Motor neuron (in vitro differentiated cells): ENCODE data around the gene CDH2. TPM values are rescaled to one million over a fixed set of nuclear protein-coding genes. Genes with fewer than 3 reads are reported as not detected.
A peak's percentile ranks its signal among the peaks of the same experiment; 100 is the strongest.

ENCODE experiments used
- ATAC-seq, 8 experiments: fragments of 200-7000 bp; cut with Tn5 transposase; replicated peaks in 6 of 8; 2 replicates each; pipeline ENCODE4 v1.8.0; 2021; ENCODE audit warnings: mild to moderate bottlenecking in 8 of 8, moderate library complexity in 8 of 8
- H3K27ac ChIP-seq, 2 donors: fragments of 250-450 bp; sonication (Bioruptor Pico); 2 replicates each; pipeline ENCODE4 v1.9.0; 2021; ENCODE audit warnings: antibody characterized with exemption in 2 of 2, mild to moderate bottlenecking in 2 of 2, moderate library complexity in 1 of 2
- H3K4me1 ChIP-seq, 2 donors: fragments of 250-450 bp; sonication (Bioruptor Pico); replicated peaks in 1 of 2; 2 replicates each; pipeline ENCODE4 v1.6.1; 2021; ENCODE audit warnings: antibody characterized with exemption in 2 of 2, mild to moderate bottlenecking in 2 of 2, moderate library complexity in 1 of 2
- H3K4me3 ChIP-seq, 5 donors: fragments of 250-450 bp; sonication (Bioruptor Pico); 2 replicates each; pipeline ENCODE4 v1.9.0; 2021; ENCODE audit warnings: antibody characterized with exemption in 5 of 5, mild to moderate bottlenecking in 5 of 5, moderate library complexity in 4 of 5
- WGBS, 10 experiments: fragments of 450-650 bp; shearing (Covaris generic); methylation state at CpG; one replicate each; pipeline ENCODE4 v1.0.0; 2022; 5-methylcytosine and 5-hydroxymethylcytosine counted together
- in situ Hi-C, 9 experiments: fragments of 400-800 bp; cut with MboI; loops; one replicate each; pipeline ENCODE4 v1.15.0; 2021; ENCODE audit warnings: low sequenced_read_pairs in 9 of 9, low pct_unique_long_range_greater_than_20kb in 2 of 9; ENCODE audit not compliant: unreplicated experiment in 9 of 9
- total RNA-seq, 8 experiments: library from RNA; unstranded; fragments of 300-600 nt; gene quantifications; 2 replicates each; pipeline versions ENCODE4 v1.2.3 to v1.2.4, GENCODE V29; 2022

The CDH2 gene
- total RNA-seq, 8 experiments from 2014 or later: 0.10 to 181 (median 82.6) TPM

DNA sequence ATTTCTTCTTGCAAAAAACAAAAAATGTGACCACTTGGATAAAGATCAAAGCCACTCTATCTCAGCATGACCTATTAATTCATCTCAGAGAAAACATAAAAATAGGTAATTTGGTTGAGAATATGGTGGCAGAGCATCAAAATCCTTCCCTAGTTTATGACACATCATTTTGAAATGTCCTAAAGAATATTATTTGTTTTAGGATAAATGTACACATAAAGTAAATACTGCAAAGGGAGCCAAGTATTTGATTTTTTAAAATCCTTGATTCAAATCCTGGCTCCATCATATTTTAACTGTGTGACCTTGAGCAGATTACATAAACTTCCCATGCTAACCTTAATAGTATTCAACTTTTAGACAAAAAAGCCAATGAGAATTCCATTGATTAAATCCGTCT, 206.6 kb downstream of the CDH2 start:
- no peak for ATAC-seq
- Histone ChIP-seq H3K27ac (no peak overlapping the region), H3K4me3 (no peak overlapping the region), H3K4me1 (peaks cover 11 to 17% of the 10 kb centered on the region in 2 donors)
- WGBS, 10 experiments: 25 to 100% (median 84%) methylated on average over 1 of the region's 1 CpG; no CpG with 5 or more reads in 2 of the 10 experiments
- in situ Hi-C loops: no loop called here

- in situ Hi-C loops: no loop called here
- peak overlapping the region in 1 of 2 donors; percentile 20 for H3K27ac ChIP-seq
- ATAC-seq: no peak
- 43 to 100% (median 87%) methylated on average over 1 of the region's 1 CpG; no CpG with 5 or more reads in 2 of the 10 experiments for WGBS, 10 experiments
- no peak overlapping the region for H3K4me3 ChIP-seq
- H3K4me1 ChIP-seq: peaks cover 11 to 17% of the 10 kb centered on the region in 2 donors
These were observed 207.7 kb downstream of the CDH2 start for GRCh38 chr18:27969206-27969605.

DNA sequence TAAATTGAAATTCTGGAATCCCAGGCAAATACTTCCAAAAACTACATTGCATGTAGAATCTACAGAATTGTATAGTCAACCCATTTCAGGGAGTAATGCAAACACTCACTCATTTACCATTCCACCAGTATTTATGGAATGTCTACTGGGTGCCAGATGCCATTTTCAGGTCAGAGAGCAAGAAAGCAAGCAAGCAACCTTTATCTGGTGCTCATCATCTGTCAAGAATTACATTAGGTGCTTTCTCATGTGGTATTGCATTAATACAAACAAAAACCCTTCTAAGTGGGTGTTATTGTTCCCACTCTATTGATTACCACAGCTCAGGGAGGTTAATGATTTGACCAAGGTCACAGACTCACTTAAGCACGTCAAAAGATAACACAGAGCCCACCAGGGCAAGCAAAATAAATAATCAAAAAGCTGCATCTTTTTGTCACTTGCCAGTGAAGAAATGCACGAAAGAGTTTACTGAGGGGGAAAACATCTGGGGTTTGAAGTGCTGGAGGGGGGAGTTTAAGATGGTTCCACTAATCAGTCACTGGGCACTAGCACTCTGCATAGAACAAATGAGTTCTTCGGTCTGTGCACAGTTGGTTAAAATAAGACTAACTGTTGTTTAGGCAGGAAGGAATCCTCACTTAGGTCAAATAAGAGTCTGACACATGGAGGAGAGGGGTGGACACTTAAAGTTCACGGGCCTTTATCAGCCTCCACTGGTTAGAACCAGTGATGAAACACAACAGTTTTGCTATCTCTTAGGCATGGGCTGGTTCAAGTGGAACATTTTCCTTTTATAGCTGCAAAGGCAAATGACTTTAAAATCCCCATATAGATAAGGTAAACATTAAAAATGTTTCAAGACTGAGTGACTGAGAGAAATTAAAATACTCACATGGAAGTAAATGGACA, 208.8 kb downstream of the CDH2 start:
- ATAC-seq: peak in 3 of 8 experiments; percentile 15 to 35 (median 23)

DNA sequence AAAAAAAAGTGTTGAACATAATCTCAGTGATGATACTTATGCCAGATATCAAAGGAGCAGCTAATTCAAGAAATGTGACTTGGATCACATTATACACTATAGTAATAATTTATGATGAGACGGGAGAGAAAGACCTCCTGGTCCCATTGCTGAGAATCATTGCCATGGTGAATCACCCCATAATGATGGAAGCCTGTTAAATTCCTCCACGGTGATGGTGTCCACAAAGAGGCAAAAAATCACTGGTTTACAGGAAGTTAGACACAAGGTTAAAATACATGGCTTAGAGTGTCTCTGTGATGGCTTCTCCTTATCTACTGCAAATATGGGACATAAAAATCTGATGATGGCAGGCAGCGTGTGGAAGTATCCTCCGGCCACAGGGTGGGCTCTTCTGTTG, 210.0 kb downstream of the CDH2 start:
- H3K4me1 ChIP-seq: peaks cover 11 to 17% of the 10 kb centered on the region in 2 donors
- 51 to 100% (median 80%) methylated on average over 1 to 4 of the region's 4 CpGs; no CpG with 5 or more reads in 3 of the 10 experiments for WGBS, 10 experiments
- no peak overlapping the region for H3K27ac ChIP-seq
- in situ Hi-C loops: no loop called here
- ATAC-seq: no peak
- no peak overlapping the region for H3K4me3 ChIP-seq

More for the DNA sequence above, 208.8 kb downstream of the CDH2 start:
- peaks cover 11 to 17% of the 10 kb centered on the region in 2 donors for H3K4me1 ChIP-seq
- 3 to 50% (median 24%) methylated on average over 1 to 4 of the region's 4 CpGs; no CpG with 5 or more reads in 2 of the 10 experiments for WGBS, 10 experiments
- in situ Hi-C loops: no loop called here
- H3K4me3 ChIP-seq: no peak overlapping the region
- peak overlapping the region in 1 of 2 donors; percentile 20 for H3K27ac ChIP-seq

GRCh38 chr18:27964811-27965210, 212.1 kb downstream of the CDH2 start:
- no peak overlapping the region for H3K4me3 ChIP-seq
- H3K4me1 ChIP-seq: peaks cover 11 to 17% of the 10 kb centered on the region in 2 donors
- WGBS, 10 experiments: 0 to 67% (median 43%) methylated on average over 1 of the region's 1 CpG; no CpG with 5 or more reads in 4 of the 10 experiments
- ATAC-seq: no peak
- in situ Hi-C loops: no loop called here
- no peak overlapping the region for H3K27ac ChIP-seq

DNA sequence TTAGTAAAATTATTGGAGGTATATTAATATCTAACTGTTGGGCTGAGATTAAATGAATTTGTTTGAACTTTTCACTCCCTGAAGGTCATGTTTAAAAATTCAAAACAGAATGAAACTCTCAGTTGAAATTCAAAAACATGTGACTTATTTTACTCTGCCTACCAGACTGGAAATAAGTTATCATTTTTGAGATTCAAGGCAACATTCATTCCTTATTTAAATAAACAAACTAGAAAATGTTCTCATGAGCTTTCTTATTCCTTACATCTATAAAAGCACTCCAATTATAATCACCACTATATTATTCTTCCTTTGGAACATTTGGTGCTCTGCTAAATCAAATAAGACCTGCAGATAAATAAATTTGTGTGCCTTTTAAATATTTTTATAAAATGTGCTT, 217.8 kb downstream of the CDH2 start:
- in situ Hi-C loops: no loop called here
- no peak overlapping the region for H3K4me3 ChIP-seq
- H3K4me1 ChIP-seq: peaks cover 0 to 9% of the 10 kb centered on the region in 2 donors
- H3K27ac ChIP-seq: no peak overlapping the region
- ATAC-seq: no peak

GRCh38 chr18:27956001-27956640, 220.8 kb downstream of the CDH2 start:
- ATAC-seq: peak in 4 of 8 experiments; percentile 22 to 48 (median 40)

GRCh38 chr18:27954226-27954625, 222.7 kb downstream of the CDH2 start:
- Histone ChIP-seq H3K4me3 (no peak overlapping the region), H3K4me1 (peaks cover 9 to 21% of the 10 kb centered on the region in 2 donors), H3K27ac (no peak overlapping the region)
- ATAC-seq: peak in 1 of 8 experiments; percentile 42
- WGBS, 10 experiments: 94 to 100% (median 100%) methylated on average over 1 to 3 of the region's 3 CpGs; no CpG with 5 or more reads in 6 of the 10 experiments
- in situ Hi-C loops: no loop called here

More at GRCh38 chr18:27956001-27956640, 220.8 kb downstream of the CDH2 start:
- in situ Hi-C loops: no loop called here
- no peak overlapping the region for H3K27ac ChIP-seq
- peaks cover 7 to 15% of the 10 kb centered on the region in 2 donors for H3K4me1 ChIP-seq
- no peak overlapping the region for H3K4me3 ChIP-seq
- 52 to 100% (median 77%) methylated on average over 3 to 6 of the region's 6 CpGs; no CpG with 5 or more reads in 1 of the 10 experiments for WGBS, 10 experiments

DNA sequence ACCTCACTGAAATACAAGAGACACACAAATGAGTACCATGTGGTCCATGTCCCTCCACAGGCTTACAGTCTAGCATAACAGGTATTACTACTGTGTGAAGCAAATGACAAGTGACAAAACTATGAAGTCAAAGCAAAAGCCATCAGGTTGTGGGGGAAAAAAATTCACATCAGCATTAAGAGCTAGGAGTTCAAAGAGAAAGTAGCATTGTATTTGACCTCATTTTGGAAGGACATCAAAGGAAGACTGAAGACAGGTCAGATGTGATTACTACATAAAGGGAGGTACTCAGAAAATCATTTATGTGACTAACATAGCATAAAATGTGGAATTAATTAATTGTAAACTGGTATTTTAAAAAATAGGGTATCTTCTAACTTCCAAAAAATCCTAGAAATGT, 224.2 kb downstream of the CDH2 start:
- peaks cover 9 to 23% of the 10 kb centered on the region in 2 donors for H3K4me1 ChIP-seq
- H3K27ac ChIP-seq: no peak overlapping the region
- H3K4me3 ChIP-seq: no peak overlapping the region
- no peak for ATAC-seq
- in situ Hi-C loops: no loop called here

DNA sequence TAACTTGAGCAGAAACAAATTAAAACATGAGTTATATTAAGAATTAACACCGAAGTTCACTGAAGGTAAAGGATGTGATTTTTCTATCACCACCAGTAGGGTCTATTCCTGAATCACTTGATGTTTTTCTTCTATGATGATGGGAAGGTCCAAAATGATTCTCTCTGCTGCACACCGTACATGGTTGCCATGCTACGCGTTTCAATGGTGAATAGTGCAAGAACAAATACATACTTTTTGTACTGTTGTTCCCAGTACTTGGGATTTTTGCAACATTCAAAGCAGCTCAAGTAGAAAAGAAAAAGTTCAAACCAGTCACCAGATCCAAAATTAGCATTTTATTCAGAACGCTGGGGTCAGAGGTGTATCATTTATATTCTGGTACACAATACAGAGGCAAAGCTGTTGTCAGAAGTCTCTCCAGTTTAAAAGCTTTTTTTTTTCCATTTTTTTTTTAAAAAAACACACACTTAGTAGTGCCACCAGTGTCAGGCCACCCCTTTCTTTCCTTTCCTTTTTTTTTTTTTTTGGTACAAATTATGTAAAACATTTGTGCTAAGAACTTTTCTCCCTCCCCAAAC, 226.2 kb downstream of the CDH2 start:
- ATAC-seq: peak in 5 of 8 experiments; percentile 93 to 97 (median 95)
- in situ Hi-C loops: no loop called here
- 3 to 88% (median 10%) methylated on average over 2 to 5 of the region's 5 CpGs for WGBS, 10 experiments
- Histone ChIP-seq H3K4me1 (peaks cover 9 to 15% of the 10 kb centered on the region in 2 donors), H3K27ac (peak overlapping the region in 1 of 2 donors; percentile 19), H3K4me3 (no peak overlapping the region)

DNA sequence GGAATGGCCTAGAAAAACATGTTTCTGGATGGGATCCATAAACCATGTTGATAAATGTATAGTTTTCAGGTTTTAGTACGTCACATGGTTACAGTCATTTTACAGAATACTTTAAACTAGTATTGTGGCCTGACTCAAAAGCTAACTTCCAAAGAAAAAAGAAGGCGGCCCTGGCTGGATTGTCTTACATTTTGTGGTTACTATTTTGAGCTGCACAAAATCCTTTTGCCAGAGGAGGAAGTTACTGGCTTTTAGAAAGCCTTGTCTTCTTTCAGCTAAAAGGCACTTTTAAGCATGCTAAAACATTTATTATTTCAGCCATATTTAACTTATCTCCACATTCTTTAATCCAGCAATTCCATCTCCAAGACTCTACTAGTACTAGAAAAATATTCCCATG, 227.9 kb downstream of the CDH2 start:
- Histone ChIP-seq H3K27ac (no peak overlapping the region), H3K4me3 (no peak overlapping the region), H3K4me1 (peaks cover 9 to 15% of the 10 kb centered on the region in 2 donors)
- no peak for ATAC-seq
- in situ Hi-C loops: no loop called here
- WGBS, 10 experiments: 20 to 100% (median 90%) methylated on average over 1 to 2 of the region's 2 CpGs; no CpG with 5 or more reads in 1 of the 10 experiments

DNA sequence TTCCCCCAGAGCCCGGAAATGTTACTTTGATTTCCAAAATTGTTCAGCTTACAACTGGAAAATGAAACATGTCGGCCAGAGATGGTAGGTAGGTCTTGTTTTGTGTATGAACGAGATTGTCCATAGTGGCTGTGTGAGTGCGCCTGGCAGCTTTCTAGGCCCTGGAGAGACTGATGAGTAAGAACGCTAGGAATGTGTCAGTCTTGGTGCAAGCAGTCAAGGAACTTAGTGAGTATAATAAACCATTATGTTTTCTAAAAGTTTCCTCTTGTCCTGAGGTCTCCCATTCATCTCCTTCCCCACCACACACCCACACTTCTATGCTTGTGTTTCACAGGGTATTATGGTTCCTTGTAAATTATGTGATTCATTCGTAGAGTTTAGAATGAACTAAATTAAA, 234.2 kb downstream of the CDH2 start:
- ATAC-seq: peak in 2 of 8 experiments; percentile 47 to 48

DNA sequence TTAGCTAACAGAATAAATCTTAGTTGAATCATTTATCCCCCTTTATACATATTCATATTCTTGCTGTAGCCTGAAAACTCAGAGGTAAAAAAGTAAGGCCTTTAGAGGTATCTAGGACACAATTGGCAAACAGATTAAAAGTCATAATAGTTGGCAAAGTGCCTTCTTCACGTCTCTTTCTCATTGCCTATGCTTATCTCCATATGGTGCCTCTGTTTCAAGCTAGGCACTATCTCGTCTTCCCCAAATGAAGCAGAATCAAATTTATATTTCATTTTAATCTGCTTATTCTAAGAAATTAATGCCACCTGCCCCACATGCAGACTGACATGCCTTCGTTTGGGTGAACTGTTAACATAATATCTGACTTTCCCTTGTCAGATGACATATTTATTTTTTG, 245.4 kb downstream of the CDH2 start:
- ATAC-seq: no peak
- in situ Hi-C loops: no loop called here
- H3K4me3 ChIP-seq: no peak overlapping the region
- H3K4me1 ChIP-seq: peaks cover 0 to 2% of the 10 kb centered on the region in 2 donors
- 0 to 92% (median 78%) methylated on average over 2 to 3 of the region's 3 CpGs; no CpG with 5 or more reads in 1 of the 10 experiments for WGBS, 10 experiments
- no peak overlapping the region for H3K27ac ChIP-seq

More for the DNA sequence above, 234.2 kb downstream of the CDH2 start:
- no peak overlapping the region for H3K4me3 ChIP-seq
- no peak overlapping the region for H3K27ac ChIP-seq
- 38 to 94% (median 72%) methylated on average over 2 to 6 of the region's 6 CpGs; no CpG with 5 or more reads in 2 of the 10 experiments for WGBS, 10 experiments
- in situ Hi-C loops: no loop called here
- H3K4me1 ChIP-seq: no peaks in the 10 kb centered on the region
